HepG2 (cell line): Measurements from ENCODE around the gene SAMD4A. TPM values are rescaled to one million over a fixed set of nuclear protein-coding genes. Genes with fewer than 3 reads are reported as not detected.

Experiments
- ATAC-seq: fragments of 200-7000 bp; cut with Tn5 transposase; 3 replicates; pipeline ENCODE4 v1.9.1; 2020; ENCODE audit warnings: mild to moderate bottlenecking, moderate library complexity
- BruUV-seq: library from RNA; stranded (reverse); fragments of 400-500 nt; replicated peaks from 2 replicates; lab custom pipeline; 2021; lab: Mats Ljungman, UMichigan
- CTCF ChIA-PET: fragments of 300-600 bp; formaldehyde crosslinking; extraction: SDS; loops from one replicate; lab custom pipeline; 2021; ENCODE audit warnings: low total read pairs, inconsistent platforms, low intra/inter-chr PET ratio; lab: Yijun Ruan, JAX
- POLR2A ChIA-PET: fragments of 350-600 bp; sonication (Branson Sonifier 250); formaldehyde crosslinking; loops from one replicate; lab custom pipeline; 2020; ENCODE audit warnings: antibody characterized with exemption, inconsistent platforms; lab: Yijun Ruan, JAX
- DNase-seq: peaks from one replicate; pipeline ENCODE4 v3.0.0-alpha.2; 2015; ENCODE audit warnings: low spot score
- FAIRE-seq: peaks from 3 replicates; lab custom pipeline; 2011; peaks lifted over from hg19 to GRCh38; lab: Jason Lieb, UNC
- H2AFZ ChIP-seq: one replicate; pipeline ENCODE4 v1.6.1; 2011; ENCODE audit warnings: low read length, inconsistent platforms
- H3K27ac ChIP-seq: fragments of 300-600 bp; 3 replicates; pipeline ENCODE4 v1.8.0; 2011; ENCODE audit warnings: mixed run types, mild to moderate bottlenecking, mixed read lengths, low read length, inconsistent platforms; ENCODE audit not compliant: insufficient read depth; ENCODE audit errors: extremely low read length
- H3K27me3 ChIP-seq, 2 experiments: fragments of 200-600 bp in 1 of 2; 2 replicates in 1 of 2; 3 replicates in 1 of 2; pipeline versions ENCODE4 v1.6.0 to v1.8.0; 2011; ENCODE audit warnings: low read length in 2 of 2, mild to moderate bottlenecking in 2 of 2, moderate library complexity in 2 of 2, inconsistent platforms in 1 of 2; ENCODE audit not compliant: insufficient read depth in 2 of 2, control insufficient read depth in 1 of 2
- H3K36me3 ChIP-seq, 2 experiments: fragments of 200-600 bp in 1 of 2; replicated peaks in 1 of 2; 2 replicates in 1 of 2; 3 replicates in 1 of 2; pipeline versions ENCODE4 v1.5.1 to v1.8.0; 2011; ENCODE audit warnings: low read length in 2 of 2, inconsistent platforms in 1 of 2; ENCODE audit not compliant: insufficient read depth in 2 of 2, control insufficient read depth in 1 of 2
- H3K4me1 ChIP-seq: 2 replicates; pipeline ENCODE4 v1.5.1; 2012; ENCODE audit warnings: low read length, inconsistent platforms; ENCODE audit not compliant: insufficient read depth
- H3K4me2 ChIP-seq: 2 replicates; pipeline ENCODE4 v1.6.0; 2011; ENCODE audit warnings: low read depth, low read length, inconsistent platforms
- H3K4me3 ChIP-seq, 3 experiments: fragments of 200-600 bp in 1 of 3; sonication (generic), shearing (Covaris generic) in 1 of 3; replicated peaks in 1 of 3; 2 replicates each; pipeline ENCODE4 v1.5.1; 2011 to 2016; ENCODE audit warnings: low read length in 3 of 3, inconsistent platforms in 2 of 3, low read depth in 2 of 3, mild to moderate bottlenecking in 2 of 3, control low read depth in 1 of 3, mixed read lengths in 1 of 3; ENCODE audit not compliant: insufficient read depth in 1 of 3
- H3K79me2 ChIP-seq: one replicate; pipeline ENCODE4 v1.6.1; 2011; ENCODE audit warnings: low read length, inconsistent platforms; ENCODE audit not compliant: insufficient read depth
- H3K9ac ChIP-seq: 2 replicates; pipeline ENCODE4 v1.6.0; 2011; ENCODE audit warnings: mild to moderate bottlenecking, low read depth, low read length, inconsistent platforms; ENCODE audit not compliant: insufficient read depth
- H3K9me3 ChIP-seq: 2 replicates; pipeline ENCODE4 v1.5.1; 2012; ENCODE audit warnings: mild to moderate bottlenecking, low read length
- H4K20me1 ChIP-seq: 2 replicates; pipeline ENCODE4 v1.6.0; 2011; ENCODE audit warnings: inconsistent platforms, mild to moderate bottlenecking, low read length, moderate library complexity; ENCODE audit not compliant: insufficient read depth
- BCLAF1 ChIP-seq: fragments of 450-650 bp; IDR thresholded peaks from 2 replicates; pipeline ENCODE4 v1.6.1; 2017; ENCODE audit warnings: mild to moderate bottlenecking
- EHMT2 ChIP-seq: fragments of 200-600 bp; sonication (generic); IDR thresholded peaks from 2 replicates; pipeline ENCODE4 v1.7.0; 2017; ENCODE audit warnings: antibody characterized with exemption, low read depth, low read length, borderline replicate concordance
- KDM5A ChIP-seq: fragments of 200-600 bp; sonication (generic); IDR thresholded peaks from 2 replicates; pipeline ENCODE4 v1.7.0; 2018; ENCODE audit warnings: antibody characterized with exemption, mild to moderate bottlenecking, low read length, borderline replicate concordance
- RFX5 ChIP-seq: IDR thresholded peaks from 2 replicates; pipeline ENCODE4 v1.6.1; 2011; ENCODE audit warnings: low read depth, low read length, improper control_type of control experiment
- SAP130 ChIP-seq: IDR thresholded peaks from 2 replicates; pipeline ENCODE4 v1.6.1; 2016; ENCODE audit warnings: low read depth
- ZBTB14 ChIP-seq: sonication (generic); formaldehyde crosslinking; IDR thresholded peaks from 2 replicates; pipeline ENCODE4 v1.4.0; 2020; ENCODE audit warnings: missing genetic modification reagents
- ZNF296 ChIP-seq: sonication (generic); formaldehyde crosslinking; conservative IDR thresholded peaks from 2 replicates; pipeline ENCODE4 v1.5.0; 2020; ENCODE audit warnings: mild to moderate bottlenecking, missing genetic modification reagents
- ZNF383 ChIP-seq: sonication (generic); formaldehyde crosslinking; IDR thresholded peaks from 2 replicates; pipeline ENCODE4 v1.4.0; 2020; ENCODE audit warnings: missing genetic modification reagents, mild to moderate bottlenecking, borderline replicate concordance
- ZNF414 ChIP-seq: sonication (generic); formaldehyde crosslinking; IDR thresholded peaks from 2 replicates; pipeline ENCODE4 v1.5.0; 2020; ENCODE audit warnings: missing genetic modification reagents
- ZNF639 ChIP-seq: conservative IDR thresholded peaks from 2 replicates; pipeline ENCODE4 v1.6.1; 2018; ENCODE audit warnings: missing genetic modification reagents
- ZNF687 ChIP-seq: sonication (generic); formaldehyde crosslinking; IDR thresholded peaks from 2 replicates; pipeline ENCODE4 v1.5.1; 2020; ENCODE audit warnings: mild to moderate bottlenecking, missing genetic modification reagents, moderate library complexity
- WGBS: methylation state at CpG from one replicate; pipeline ENCODE4 v1.1.6; 2017; ENCODE audit warnings: low lambda C conversion rate; 5-methylcytosine and 5-hydroxymethylcytosine counted together
- in situ Hi-C: cut with HindIII; loops from 2 replicates; pipeline ENCODE4 v1.10.0; 2017; ENCODE audit warnings: low pct_unique_long_range_greater_than_20kb; ENCODE audit not compliant: extremely low pct_ligation_motif_present
- intact Hi-C: fragments of 100-400 bp; cut with micrococcal nuclease; formaldehyde crosslinking; loops from one replicate; pipeline ENCODE4 v1.10.0; 2022; ENCODE audit not compliant: unreplicated experiment
- polyA plus RNA-seq, 8 experiments: library from polyadenylated mRNA; depleted of rRNA in 3 of 8; stranded (reverse) in 7 of 8; unstranded in 1 of 8; fragments of >200 nt; fragmentation: Illumina TruSeq in 4 of 8; extraction: Trizol in 4 of 8; gene quantifications; 2 replicates each; pipeline versions ENCODE4 v1.2.1 to v1.2.3, GENCODE V29; 2011 to 2016; ENCODE audit warnings: low read depth in 4 of 8, missing spikeins in 1 of 8, mixed read lengths in 1 of 8; ENCODE audit not compliant: insufficient read depth in 1 of 8
- total RNA-seq, 5 experiments: library from RNA; depleted of rRNA; stranded (reverse); fragments of >200 nt; fragmentation: Illumina TruSeq; extraction: Trizol; gene quantifications; 2 replicates each; pipeline ENCODE4 v1.2.3, GENCODE V29; 2016; ENCODE audit warnings: low read depth in 1 of 5

Gene SAMD4A
- total and polyA plus RNA-seq, 2 of the 13 experiments (the other 11 are each of a cell fraction or from before 2014, with no cell fraction given) = 11.8 to 13.0 TPM

- TF ChIP-seq RFX5 (no peak), EHMT2 (no peak)
These were observed 70.6 kb downstream of the SAMD4A start (continued) for GRCh38 chr14:54637270-54638134.

GRCh38 chr14:54638135-54638446, 71.2 kb downstream of the SAMD4A start:
- intact Hi-C loops (no loop called here), in situ Hi-C loops (no loop called here)
- Histone ChIP-seq H3K4me3 (no peak overlapping the region), H3K27ac (no peak overlapping the region), H3K36me3 (peaks cover 1 to 7% of the 10 kb centered on the region in 2 experiments; a peak in 1 of 5 replicates), H3K9me3 (no peaks in the 10 kb centered on the region), H2AFZ (no peak overlapping the region), H3K79me2 (peaks cover 39% of the 10 kb centered on the region), H3K27me3 (no peaks in the 10 kb centered on the region), H3K9ac (no peak overlapping the region), H4K20me1 (peaks cover 6% of the 10 kb centered on the region), H3K4me2 (no peak overlapping the region), H3K4me1 (peaks cover 44% of the 10 kb centered on the region)
- ChIA-PET CTCF (no interaction called here), POLR2A (no interaction called here)
- FAIRE-seq (no peak), DNase-seq (no peak), ATAC-seq (no peak)
- no TSS peak for BruUV-seq
- 97% methylated on average over 6 of the region's 6 CpGs for WGBS
- TF ChIP-seq ZNF296 (CRISPR knock-in tag) (no peak), ZBTB14 (CRISPR knock-in tag) (no peak), SAP130 (no peak), ZNF383 (no peak), ZNF639 (CRISPR knock-in tag) (no peak), ZNF414 (CRISPR knock-in tag) (no peak), KDM5A (no peak), BCLAF1 (no peak), ZNF687 (CRISPR knock-in tag) (no peak)
